NCI-H526 treated with DMSO at 0.1 percent for 48 hours (cell line): ENCODE measurements around the gene OR12D1.
"Not testable (repeated sequence)": the region's sequence is repeated elsewhere in the genome, so short reads cannot be mapped to it uniquely, and the experiment has no call there.

ENCODE experiments used
- DNase-seq: peaks from one replicate; lab custom pipeline; 2025; lab: John Stamatoyannopoulos, UW

OR12D1 gene

DNA sequence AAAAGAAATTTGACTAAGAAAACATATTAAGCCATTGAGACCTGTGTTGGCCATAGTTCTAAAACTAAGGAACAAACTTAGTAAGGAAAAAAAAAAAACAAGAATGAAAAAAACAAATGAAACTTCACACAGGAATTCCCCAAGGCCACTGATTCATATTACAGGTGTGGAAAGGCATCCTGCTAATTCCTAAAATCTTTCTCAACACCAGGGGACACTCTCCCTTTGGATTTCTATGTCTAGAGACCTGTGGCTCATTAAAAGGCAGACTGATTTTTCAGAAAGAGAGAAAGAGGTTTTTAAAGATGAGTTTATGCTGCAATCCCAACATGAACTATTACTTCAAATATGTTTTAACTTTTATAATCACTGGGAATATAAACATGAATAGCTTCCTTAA is at the start of gene OR12D1:
TSS of gene OR12D1 (plus strand) at position 341 of the 400 bp plus-strand sequence.
- DNase-seq: no peak

DNA sequence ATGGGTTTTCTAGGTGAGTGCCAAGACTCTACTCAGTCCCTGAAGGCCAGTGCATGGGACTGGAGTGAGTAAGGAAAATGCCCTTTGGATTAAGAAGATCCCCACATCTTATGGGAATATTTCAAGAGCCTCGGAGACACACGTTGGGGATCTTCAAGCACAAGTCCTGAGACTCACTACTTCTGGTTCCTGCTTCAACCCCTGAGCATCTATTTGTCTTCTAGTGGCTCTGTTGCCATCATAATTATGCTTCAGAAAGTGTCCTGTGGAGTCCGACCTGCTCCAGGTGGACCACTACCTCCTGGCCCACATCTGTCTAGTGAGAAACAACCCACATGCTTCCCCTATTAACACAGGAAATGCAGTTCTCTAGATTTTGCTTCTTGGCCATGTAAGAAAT is 46.0 kb upstream of the OR12D1 start, which contains the start of gene OR5V1:
TSS of gene OR5V1 (minus strand) at position 101 of the 400 bp plus-strand sequence. CDS start 12,670 bp downstream, outside the sequence.
- no peak for DNase-seq

GRCh38 chr6:29375191-29375590 is 39.5 kb upstream of the OR12D1 start, which contains the start of gene OR12D3:
Gene OR12D3 (minus strand): TSS chr6:29375291. CDS start chr6:29375287, 4 bp downstream.
- DNase-seq: no peak

DNA sequence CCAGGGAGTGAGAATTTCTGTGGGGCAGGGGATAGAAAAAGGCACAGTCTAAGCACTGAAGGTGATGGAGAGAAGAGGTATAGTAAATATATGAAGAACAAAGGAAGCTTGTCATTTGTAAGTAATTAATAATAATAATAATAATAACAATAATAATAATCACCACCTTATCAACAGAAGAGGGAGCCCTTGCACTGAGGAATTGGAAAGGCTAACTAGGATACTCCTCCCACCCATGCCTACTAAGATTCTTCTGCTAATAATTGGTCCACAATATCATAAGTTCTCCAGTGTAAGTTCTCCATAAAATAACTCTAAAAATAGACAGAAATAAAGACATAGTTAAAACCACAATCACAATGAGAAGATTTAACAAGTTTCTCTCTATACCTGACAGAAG is 38.7 kb upstream of the OR12D1 start:
- DNase-seq: no peak

GRCh38 chr6:29388533-29388932 is 26.2 kb upstream of the OR12D1 start:
- no peak for DNase-seq

GRCh38 chr6:29395331-29395730 is 19.4 kb upstream of the OR12D1 start, which contains the start of gene OR12D2:
Gene OR12D2 (plus strand): TSS chr6:29395631. CDS start chr6:29396700, 1,069 bp downstream.
- DNase-seq: no peak

- no peak for DNase-seq
These were observed 15.2 kb upstream of the OR12D1 start for GRCh38 chr6:29399525-29399924.

GRCh38 chr6:29403801-29404200 is 10.9 kb upstream of the OR12D1 start:
- no peak for DNase-seq

GRCh38 chr6:29419516-29419915 is 4.8 kb downstream of the OR12D1 start:
- DNase-seq: no peak

- DNase-seq: no peak
These were observed 9.4 kb downstream of the OR12D1 start for GRCh38 chr6:29424168-29424567.

DNA sequence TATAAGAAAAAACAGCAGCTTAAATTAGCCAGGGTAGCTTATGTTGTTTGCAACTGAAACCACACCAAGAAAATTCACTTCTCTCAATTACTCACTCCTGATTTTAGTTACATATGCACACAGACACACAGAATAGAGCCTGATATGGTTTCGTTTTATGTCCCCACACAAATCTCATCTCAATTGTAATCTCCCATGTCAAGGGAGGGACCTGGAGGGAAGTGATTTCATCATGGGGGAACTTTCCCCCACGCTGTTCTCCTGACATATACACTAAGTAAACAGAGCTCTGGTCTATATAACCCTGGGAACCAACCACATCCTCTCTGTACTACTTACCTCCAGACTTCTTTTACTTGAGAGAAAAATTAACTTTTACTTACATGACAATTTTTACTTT is 9.8 kb downstream of the OR12D1 start:
- no peak for DNase-seq

DNA sequence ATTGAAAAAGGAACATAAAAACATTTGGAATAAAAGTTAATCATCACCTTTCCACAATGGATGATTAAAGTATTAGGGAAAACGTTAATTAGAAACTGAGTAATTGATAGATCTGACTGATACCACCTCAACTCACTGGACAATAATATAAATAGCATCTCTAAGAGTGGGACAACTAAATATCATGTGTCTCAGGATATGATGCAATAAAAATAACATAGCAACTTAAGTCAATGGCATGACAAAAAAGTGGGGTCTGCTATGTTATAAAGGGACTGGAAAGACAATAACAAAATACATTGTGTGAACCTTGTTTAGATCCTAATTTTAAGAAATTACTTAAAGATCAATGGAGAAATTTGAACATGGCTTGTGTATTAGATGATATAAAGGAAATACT is 10.3 kb downstream of the OR12D1 start:
- no peak for DNase-seq

GRCh38 chr6:29426654-29427053 is 11.9 kb downstream of the OR12D1 start:
- DNase-seq: no peak

DNA sequence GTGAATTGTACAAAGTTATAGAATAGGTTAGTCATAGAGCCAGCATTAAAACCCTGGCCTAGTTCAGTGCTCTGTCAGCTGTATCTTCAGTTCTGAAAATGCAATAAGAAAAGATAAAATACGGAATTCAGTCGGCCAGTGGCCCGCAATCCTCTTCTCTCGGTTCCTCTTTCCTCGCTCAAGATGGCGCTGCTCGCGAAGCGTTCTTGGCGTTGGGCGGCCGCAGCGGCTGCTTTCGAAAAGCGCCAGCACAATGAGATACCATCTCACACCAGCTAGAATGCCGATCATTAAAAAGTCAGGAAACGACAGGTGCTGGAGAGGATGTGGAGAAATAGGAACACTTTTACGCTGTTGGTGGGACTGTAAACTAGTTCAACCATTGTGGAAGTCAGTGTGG is 22.0 kb downstream of the OR12D1 start:
- not testable (repeated sequence) for DNase-seq

DNA sequence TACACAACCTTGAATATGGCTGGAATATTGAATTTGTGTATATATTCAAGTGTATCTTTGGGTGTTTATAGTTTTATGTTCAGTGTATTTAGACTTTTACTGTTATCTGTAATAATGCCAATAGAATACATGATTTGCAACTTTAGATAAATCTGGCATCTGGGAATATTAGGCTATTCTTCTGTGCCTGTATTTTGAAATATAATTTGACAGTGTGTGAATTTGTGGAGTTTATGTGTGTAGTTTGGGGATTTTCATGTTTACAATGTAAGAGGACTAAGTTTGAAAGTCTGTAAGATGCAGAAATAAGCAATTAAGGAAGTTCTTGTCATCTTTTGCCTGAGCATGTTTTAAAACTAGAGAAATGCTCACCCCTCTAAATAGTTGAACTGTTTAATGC is 24.3 kb downstream of the OR12D1 start, which contains the start of gene OR10C1:
TSS of gene OR10C1 (plus strand) at position 301 of the 400 bp plus-strand sequence. CDS start 710 bp downstream, outside the sequence.
- no peak for DNase-seq

GRCh38 chr6:29442719-29443118 is 28.0 kb downstream of the OR12D1 start:
- no peak for DNase-seq

GRCh38 chr6:29444031-29444430 is 29.3 kb downstream of the OR12D1 start:
- DNase-seq: not testable (repeated sequence)

GRCh38 chr6:29447670-29448069 is 32.9 kb downstream of the OR12D1 start:
- DNase-seq: no peak

DNA sequence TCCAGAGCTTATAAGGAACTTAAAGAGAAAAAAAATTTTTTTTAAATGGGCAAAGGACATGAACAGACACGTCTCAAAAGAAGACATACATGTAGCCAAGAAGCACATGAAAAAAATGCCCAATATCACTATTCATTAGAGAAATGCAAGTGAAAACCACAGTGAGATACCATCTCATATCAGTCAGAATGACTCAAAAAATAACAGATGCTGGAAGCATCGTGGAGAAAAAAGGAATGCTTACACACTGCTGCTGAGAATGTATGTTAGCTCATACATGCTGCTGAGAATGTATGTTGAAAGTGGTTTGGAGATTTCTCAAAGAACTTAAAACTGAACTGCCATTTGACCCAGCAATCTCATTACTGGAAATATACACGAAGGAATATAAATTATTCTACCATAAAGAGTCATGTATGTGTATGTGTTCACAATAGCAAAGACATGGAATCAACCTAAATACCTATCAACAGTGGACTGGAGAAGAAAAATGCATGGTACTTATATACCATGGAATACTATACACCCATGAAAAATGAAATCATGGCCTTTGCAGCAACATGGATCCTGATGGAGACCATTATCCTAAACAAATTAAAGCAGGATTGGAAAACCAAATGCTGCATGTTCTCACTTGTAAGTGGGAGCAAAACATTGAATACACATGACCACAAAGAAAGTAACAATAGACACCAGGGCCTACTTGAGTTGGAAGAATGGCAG is 36.9 kb downstream of the OR12D1 start:
- no peak for DNase-seq

DNA sequence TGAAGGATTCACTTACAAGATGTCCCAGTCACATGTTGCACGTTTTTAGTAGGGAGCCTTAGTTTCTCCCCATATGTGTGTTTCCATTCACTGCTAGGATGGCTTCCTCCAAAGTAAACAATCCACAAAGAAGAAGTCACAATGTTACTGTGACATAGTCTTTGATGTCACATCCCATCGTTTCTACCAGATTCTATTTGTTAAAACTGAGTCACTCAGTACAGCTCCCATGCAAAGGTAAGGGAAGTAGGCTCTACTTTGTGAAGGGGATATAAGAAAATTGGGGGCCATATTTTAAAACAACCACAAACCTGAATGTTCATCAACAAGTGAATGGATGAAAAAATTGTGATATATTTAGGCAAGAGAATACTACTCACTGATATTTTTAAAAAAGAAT is 42.2 kb downstream of the OR12D1 start, which contains the start of the genes OR11A1 and OR2H1:
TSS of gene OR11A1 (minus strand) at position 101 of the 400 bp plus-strand sequence. CDS start 29,430 bp downstream, outside the sequence.
TSS of gene OR2H1 (plus strand) at position 185 of the 400 bp plus-strand sequence. CDS start 4,615 bp downstream, outside the sequence.
- no peak for DNase-seq

- no peak for DNase-seq
These were observed 46.5 kb downstream of the OR12D1 start for GRCh38 chr6:29461021-29461814.

GRCh38 chr6:29462022-29462421 is 47.3 kb downstream of the OR12D1 start:
- no peak for DNase-seq

GRCh38 chr6:29465279-29465678 is 50.6 kb downstream of the OR12D1 start:
- no peak for DNase-seq
